ENCODE measurements around the gene VPS18.

Gene VPS18

DNA sequence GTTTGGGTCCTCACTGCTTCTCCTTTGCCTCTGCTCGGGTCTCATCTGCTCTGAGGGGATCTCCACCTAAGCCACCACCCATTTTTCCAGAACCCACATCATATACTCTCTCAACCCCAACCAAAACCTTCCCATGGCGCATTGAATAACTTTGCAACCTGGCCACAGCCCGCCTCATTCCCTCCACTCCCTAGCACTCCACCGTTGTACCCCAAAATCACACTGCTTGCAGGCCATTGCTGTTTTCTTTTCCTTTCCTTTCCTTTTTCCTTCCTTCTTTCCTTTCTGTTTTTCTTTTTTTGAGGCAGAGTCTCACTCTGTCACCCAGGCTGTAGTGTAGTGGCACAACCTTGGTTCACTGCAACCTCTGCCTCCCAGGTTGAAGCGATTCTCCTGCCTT, 3.1 kb upstream of the VPS18 start:
- no peak for DNase-seq (ENCODE audit: low read depth)
- no peak overlapping the region for H3K4me3 ChIP-seq (replicated peaks; ENCODE audit: low read depth, low read length)
- TF ChIP-seq, protein P1, sequence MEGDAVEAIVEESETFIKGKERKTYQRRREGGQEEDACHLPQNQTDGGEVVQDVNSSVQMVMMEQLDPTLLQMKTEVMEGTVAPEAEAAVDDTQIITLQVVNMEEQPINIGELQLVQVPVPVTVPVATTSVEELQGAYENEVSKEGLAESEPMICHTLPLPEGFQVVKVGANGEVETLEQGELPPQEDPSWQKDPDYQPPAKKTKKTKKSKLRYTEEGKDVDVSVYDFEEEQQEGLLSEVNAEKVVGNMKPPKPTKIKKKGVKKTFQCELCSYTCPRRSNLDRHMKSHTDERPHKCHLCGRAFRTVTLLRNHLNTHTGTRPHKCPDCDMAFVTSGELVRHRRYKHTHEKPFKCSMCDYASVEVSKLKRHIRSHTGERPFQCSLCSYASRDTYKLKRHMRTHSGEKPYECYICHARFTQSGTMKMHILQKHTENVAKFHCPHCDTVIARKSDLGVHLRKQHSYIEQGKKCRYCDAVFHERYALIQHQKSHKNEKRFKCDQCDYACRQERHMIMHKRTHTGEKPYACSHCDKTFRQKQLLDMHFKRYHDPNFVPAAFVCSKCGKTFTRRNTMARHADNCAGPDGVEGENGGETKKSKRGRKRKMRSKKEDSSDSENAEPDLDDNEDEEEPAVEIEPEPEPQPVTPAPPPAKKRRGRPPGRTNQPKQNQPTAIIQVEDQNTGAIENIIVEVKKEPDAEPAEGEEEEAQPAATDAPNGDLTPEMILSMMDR (IDR thresholded peaks at IDR 0.05; ENCODE audit: low read length, missing control alignments): no peak

DNA sequence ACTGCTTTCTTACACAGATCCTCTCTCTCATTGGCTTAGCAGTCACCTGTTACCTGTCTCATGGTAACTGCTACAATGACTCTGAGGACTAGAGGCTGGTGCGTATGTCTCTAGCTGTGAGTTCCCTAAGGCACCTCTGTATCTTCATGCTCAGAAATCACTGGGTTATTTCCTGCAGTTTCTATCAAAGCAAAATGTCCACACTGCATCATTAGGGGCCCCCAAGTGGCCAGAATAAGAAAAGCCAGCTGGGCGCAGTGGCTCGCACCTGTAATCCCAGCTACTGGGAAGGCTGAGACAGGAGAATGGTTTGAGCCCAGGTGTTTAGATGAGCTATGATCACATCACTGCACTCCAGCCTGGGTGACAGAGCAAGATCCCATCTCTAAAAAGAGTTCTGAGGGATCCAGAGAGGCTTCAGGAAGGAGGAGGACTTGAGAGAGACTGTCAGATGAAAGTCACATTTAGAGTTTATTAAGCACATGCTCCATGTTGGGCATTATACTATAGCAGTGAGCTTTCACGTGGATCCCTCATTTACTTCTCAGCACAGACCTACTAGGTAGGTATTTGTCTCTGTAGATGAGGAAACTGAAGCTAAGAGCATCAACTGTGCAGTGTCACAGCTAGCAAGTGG, 2.3 kb upstream of the VPS18 start:
- TF ChIP-seq, protein P1 (IDR thresholded peaks at IDR 0.05; ENCODE audit: low read length, missing control alignments): peak; percentile 75
- peak; percentile 62 for DNase-seq (ENCODE audit: low read depth)
- no peak overlapping the region for H3K4me3 ChIP-seq (replicated peaks; ENCODE audit: low read depth, low read length)

DNA sequence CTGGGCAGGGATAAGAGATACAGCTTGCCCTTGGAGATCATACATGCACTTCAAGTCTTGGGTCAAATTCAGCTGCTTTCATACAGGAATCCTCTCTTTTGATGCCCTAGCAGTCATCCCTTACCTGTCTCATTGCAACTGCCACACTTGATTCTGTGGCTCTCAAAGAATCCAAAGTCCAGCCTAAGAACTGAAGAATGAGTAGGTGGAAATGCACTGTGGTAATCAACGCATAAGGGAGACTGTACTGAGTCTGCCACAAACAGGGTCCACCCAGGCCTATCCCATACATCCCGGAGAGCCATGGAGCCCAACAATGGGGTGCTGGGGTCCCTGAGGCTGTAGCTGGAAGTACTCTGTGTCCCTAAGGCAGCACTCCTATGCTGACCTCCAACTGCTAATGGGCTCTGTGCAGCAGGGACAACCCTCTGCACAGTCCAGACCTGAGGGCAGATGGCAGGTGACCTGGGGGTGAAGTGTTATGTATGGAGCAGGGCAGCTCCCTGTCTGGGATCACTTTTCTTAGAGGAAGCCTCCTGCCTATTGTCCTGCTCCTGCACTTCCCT, 1.7 kb upstream of the VPS18 start:
- TF ChIP-seq, protein P1 (IDR thresholded peaks at IDR 0.05; ENCODE audit: low read length, missing control alignments): no peak
- H3K4me3 ChIP-seq (replicated peaks; ENCODE audit: low read depth, low read length): no peak overlapping the region
- no peak for DNase-seq (ENCODE audit: low read depth)

DNA sequence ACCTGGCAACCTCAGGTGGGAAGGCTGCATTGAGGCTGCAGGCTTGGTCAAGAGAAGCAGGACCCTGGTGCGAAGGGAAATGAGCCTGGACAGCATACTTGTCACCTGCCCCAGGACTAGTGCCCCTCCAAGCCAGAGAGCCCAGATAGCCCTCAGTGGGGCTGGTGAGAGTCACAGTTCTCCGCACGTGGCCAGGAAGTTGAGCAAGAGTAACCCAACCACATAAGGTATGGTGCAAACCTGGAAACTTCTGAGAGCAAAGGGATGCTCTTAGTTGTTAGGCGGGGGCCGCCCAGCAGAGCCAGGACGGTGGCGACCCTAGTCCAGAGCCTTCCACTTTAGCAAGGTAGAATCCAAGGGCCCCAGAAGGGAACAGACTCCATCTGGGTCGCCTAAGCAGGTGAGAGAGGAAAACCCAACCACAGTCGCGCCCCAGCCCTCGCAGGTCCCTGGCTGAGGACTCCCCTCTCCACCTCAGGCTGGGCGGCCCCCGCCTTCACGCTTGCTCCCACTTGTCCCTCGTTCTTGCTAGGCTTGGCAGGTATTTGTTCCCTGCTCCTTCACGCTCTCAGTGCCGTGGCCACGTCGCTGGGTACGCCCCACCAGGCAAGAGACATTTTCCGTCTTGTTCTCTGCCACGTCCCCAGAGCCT, 1.1 kb upstream of the VPS18 start:
- no peak overlapping the region for H3K4me3 ChIP-seq (replicated peaks; ENCODE audit: low read depth, low read length)
- DNase-seq (ENCODE audit: low read depth): no peak
- TF ChIP-seq, protein P1 (IDR thresholded peaks at IDR 0.05; ENCODE audit: low read length, missing control alignments): no peak

DNA sequence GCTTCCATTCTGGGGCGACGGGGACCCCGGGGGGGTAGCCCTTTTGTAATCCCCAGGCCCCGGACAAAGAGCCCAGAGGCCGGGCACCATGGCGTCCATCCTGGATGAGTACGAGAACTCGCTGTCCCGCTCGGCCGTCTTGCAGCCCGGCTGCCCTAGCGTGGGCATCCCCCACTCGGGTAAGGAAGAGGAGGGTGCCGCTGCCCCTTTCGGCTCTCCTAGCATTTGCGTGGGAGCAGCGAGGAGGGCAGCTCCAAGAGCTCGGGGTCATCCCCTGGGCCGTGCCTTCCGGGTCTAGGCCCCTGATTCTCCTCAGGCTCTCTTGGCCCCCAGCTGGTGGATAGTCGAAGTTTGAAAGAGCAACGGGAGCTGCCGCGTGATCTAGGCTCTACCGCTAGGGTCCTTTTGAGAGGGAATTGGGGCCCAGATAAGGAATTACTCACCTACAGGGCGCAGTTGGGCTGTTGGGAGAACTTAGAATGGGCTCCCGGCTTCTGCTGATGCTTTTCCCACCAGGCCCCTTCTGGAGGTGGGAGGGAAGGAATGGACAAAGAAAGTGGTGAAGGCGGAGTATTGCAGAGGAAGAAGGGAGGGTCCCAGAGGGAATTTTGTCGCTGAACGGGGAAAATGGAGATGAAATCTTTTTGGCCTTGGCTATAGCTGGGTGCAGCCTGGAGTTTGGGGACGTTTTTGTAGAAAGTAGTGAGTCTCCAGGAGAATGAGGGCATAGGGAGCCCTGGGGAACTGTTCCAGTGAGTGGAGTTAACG, 615 bp downstream of the VPS18 start:
- peak; percentile 78 for DNase-seq (ENCODE audit: low read depth)
- TF ChIP-seq, protein P1 (IDR thresholded peaks at IDR 0.05; ENCODE audit: low read length, missing control alignments): peak; percentile 60
- peak overlapping the region; percentile 97 for H3K4me3 ChIP-seq (replicated peaks; ENCODE audit: low read depth, low read length)

DNA sequence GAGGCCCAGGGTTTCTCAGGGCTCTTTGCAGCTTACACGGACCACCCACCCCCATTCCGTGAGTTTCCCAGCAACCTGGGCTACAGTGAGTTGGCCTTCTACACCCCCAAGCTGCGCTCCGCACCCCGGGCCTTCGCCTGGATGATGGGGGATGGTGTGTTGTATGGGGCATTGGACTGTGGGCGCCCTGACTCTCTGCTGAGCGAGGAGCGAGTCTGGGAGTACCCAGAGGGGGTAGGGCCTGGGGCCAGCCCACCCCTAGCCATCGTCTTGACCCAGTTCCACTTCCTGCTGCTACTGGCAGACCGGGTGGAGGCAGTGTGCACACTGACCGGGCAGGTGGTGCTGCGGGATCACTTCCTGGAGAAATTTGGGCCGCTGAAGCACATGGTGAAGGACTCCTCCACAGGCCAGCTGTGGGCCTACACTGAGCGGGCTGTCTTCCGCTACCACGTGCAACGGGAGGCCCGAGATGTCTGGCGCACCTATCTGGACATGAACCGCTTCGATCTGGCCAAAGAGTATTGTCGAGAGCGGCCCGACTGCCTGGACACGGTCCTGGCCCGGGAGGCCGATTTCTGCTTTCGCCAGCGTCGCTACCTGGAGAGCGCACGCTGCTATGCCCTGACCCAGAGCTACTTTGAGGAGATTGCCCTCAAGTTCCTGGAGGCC, 5.4 kb downstream of the VPS18 start:
- TF ChIP-seq, protein P1 (IDR thresholded peaks at IDR 0.05; ENCODE audit: low read length, missing control alignments): no peak
- DNase-seq (ENCODE audit: low read depth): no peak
- H3K4me3 ChIP-seq (replicated peaks; ENCODE audit: low read depth, low read length): no peak overlapping the region
